OCI-LY7 (cell line): ENCODE results near the gene CHRNB4.

Experiments used
- CTCF ChIP-seq: fragments of 200-600 bp; sonication (generic); conservative IDR thresholded peaks from 2 replicates; pipeline ENCODE4 v1.5.1; 2014; ENCODE audit warnings: mild to moderate bottlenecking, antibody characterized with exemption, low read length, moderate library complexity, mixed read lengths
- EZH2phosphoT487 ChIP-seq: fragments of 200-600 bp; sonication (generic); IDR thresholded peaks from 2 replicates; pipeline ENCODE4 v1.6.1; 2018; ENCODE audit warnings: low read depth, borderline replicate concordance, mild to moderate bottlenecking, mixed run types, antibody characterized with exemption, low read length, moderate library complexity, mixed read lengths

- TF ChIP-seq CTCF = no peak
- TF ChIP-seq EZH2phosphoT487 = no peak
These were observed 13.7 kb downstream of the CHRNB4 start for GRCh38 chr15:78627348-78627747.
